Endothelial cell of umbilical vein (primary cell): ENCODE data around the gene CRTC1. TPM values are rescaled to one million over a fixed set of nuclear protein-coding genes. Genes with fewer than 3 reads are reported as not detected.
"Not testable (repeated sequence)": the region's sequence is repeated elsewhere in the genome, so short reads cannot be mapped to it uniquely, and the experiment has no call there.

Experiments
- BruUV-seq: library from RNA; stranded (reverse); fragments of 400-500 nt; replicated peaks from 2 replicates; lab custom pipeline; 2021; lab: Mats Ljungman, UMichigan
- CTCF ChIA-PET: fragments of 300-600, 350-600 bp; sonication (Branson Sonifier 250); formaldehyde crosslinking; loops from one replicate; lab custom pipeline; 2021; ENCODE audit warnings: antibody characterized with exemption, inconsistent platforms; lab: Charles Lee
- POLR2A ChIA-PET: fragments of 300-600, 350-600 bp; sonication (Branson Sonifier 250); formaldehyde crosslinking; loops from one replicate; lab custom pipeline; 2021; ENCODE audit warnings: antibody characterized with exemption, inconsistent platforms; lab: Charles Lee
- DNase-seq: peaks from one replicate; pipeline ENCODE4 v3.0.0-alpha.2; 2011; ENCODE audit warnings: low read depth, low spot score
- FAIRE-seq: peaks from 2 replicates; lab custom pipeline; 2011; peaks lifted over from hg19 to GRCh38; lab: Jason Lieb, UNC
- H2AFZ ChIP-seq: 2 replicates; pipeline ENCODE4 v1.6.0; 2012; ENCODE audit warnings: low read depth, low read length, control low read depth, inconsistent platforms
- H3K27ac ChIP-seq: 2 replicates; pipeline ENCODE4 v1.5.1; 2011; ENCODE audit warnings: low read depth, mild to moderate bottlenecking, control low read depth, low read length, moderate library complexity; ENCODE audit not compliant: insufficient read depth
- H3K27me3 ChIP-seq, 2 experiments: 2 replicates each; pipeline versions ENCODE4 v1.6.0 to v1.6.1; 2011; ENCODE audit warnings: low read length in 2 of 2, mixed read lengths in 1 of 2; ENCODE audit not compliant: control insufficient read depth in 2 of 2, insufficient read depth in 2 of 2
- H3K36me3 ChIP-seq, 2 experiments: 2 replicates in 1 of 2; 3 replicates in 1 of 2; pipeline ENCODE4 v1.5.1; 2011; ENCODE audit warnings: low read length in 2 of 2, mild to moderate bottlenecking in 1 of 2, moderate library complexity in 1 of 2; ENCODE audit not compliant: control insufficient read depth in 2 of 2, insufficient read depth in 2 of 2; ENCODE audit errors: extremely low read depth in 1 of 2
- H3K4me1 ChIP-seq: 3 replicates; pipeline ENCODE4 v1.5.1; 2011; ENCODE audit warnings: mild to moderate bottlenecking, low read length; ENCODE audit not compliant: control insufficient read depth, insufficient read depth; ENCODE audit errors: extremely low read depth
- H3K4me2 ChIP-seq: 2 replicates; pipeline ENCODE4 v1.6.1; 2011; ENCODE audit warnings: low read length, control low read depth, mixed read lengths; ENCODE audit not compliant: insufficient read depth
- H3K4me3 ChIP-seq, 3 experiments: fragments of 200-600 bp in 1 of 3; sonication (generic), shearing (Covaris generic) in 1 of 3; replicated peaks in 1 of 3; 2 replicates each; pipeline ENCODE4 v1.5.1; 2011 to 2016; ENCODE audit warnings: control low read depth in 3 of 3, low read length in 3 of 3, mild to moderate bottlenecking in 2 of 3, inconsistent platforms in 1 of 3, low read depth in 1 of 3, moderate library complexity in 1 of 3; ENCODE audit not compliant: insufficient read depth in 1 of 3
- H3K79me2 ChIP-seq: 2 replicates; pipeline ENCODE4 v1.6.0; 2012; ENCODE audit warnings: low read length, inconsistent platforms; ENCODE audit not compliant: control insufficient read depth, insufficient read depth
- H3K9ac ChIP-seq: replicated peaks from 2 replicates; pipeline ENCODE3; 2011; ENCODE audit warnings: low read length, control low read depth; ENCODE audit not compliant: insufficient read depth; ENCODE audit errors: extremely low read depth
- H3K9me1 ChIP-seq: replicated peaks from 3 replicates; pipeline ENCODE4 v1.6.0; 2011; ENCODE audit warnings: mild to moderate bottlenecking, low read length; ENCODE audit not compliant: control insufficient read depth, insufficient read depth; ENCODE audit errors: extremely low read depth
- H3K9me3 ChIP-seq: replicated peaks from 2 replicates; pipeline ENCODE4 v1.5.1; 2012; ENCODE audit warnings: low read length, inconsistent platforms; ENCODE audit not compliant: control insufficient read depth, insufficient read depth
- H4K20me1 ChIP-seq: replicated peaks from 2 replicates; pipeline ENCODE3; 2011; ENCODE audit warnings: mild to moderate bottlenecking, low read length; ENCODE audit not compliant: control insufficient read depth, insufficient read depth; ENCODE audit errors: extremely low read depth
- EZH2 ChIP-seq: IDR thresholded peaks from 2 replicates; pipeline ENCODE4 v1.6.1; 2012; ENCODE audit warnings: borderline replicate concordance, low read depth, mild to moderate bottlenecking, moderate library complexity, low read length, inconsistent platforms; ENCODE audit not compliant: severe bottlenecking
- FOS ChIP-seq: IDR thresholded peaks from 2 replicates; pipeline ENCODE4 v1.6.1; 2011; ENCODE audit warnings: mild to moderate bottlenecking, low read length, moderate library complexity, borderline replicate concordance; ENCODE audit not compliant: insufficient read depth
- GATA2 ChIP-seq: IDR thresholded peaks from 2 replicates; pipeline ENCODE4 v1.7.0; 2011; ENCODE audit warnings: low read depth, mild to moderate bottlenecking, moderate library complexity, mixed read lengths, low read length; ENCODE audit not compliant: insufficient read length, insufficient read depth
- JUN ChIP-seq: IDR thresholded peaks from 2 replicates; pipeline ENCODE4 v1.6.1; 2011; ENCODE audit warnings: borderline replicate concordance, low read depth; ENCODE audit not compliant: insufficient read length, insufficient read depth
- MYC ChIP-seq: IDR thresholded peaks from one replicate; pipeline ENCODE4 v1.6.1; 2011; ENCODE audit warnings: mild to moderate bottlenecking, low read depth, low read length
- POLR2A ChIP-seq: IDR thresholded peaks from 2 replicates; pipeline ENCODE4 v1.6.1; 2012; ENCODE audit warnings: low read depth, mild to moderate bottlenecking, control low read depth, low read length
- POLR2AphosphoS5 ChIP-seq: IDR thresholded peaks from 2 replicates; pipeline ENCODE4 v1.6.1; 2012; ENCODE audit warnings: low read depth, mild to moderate bottlenecking, control low read depth, low read length, moderate library complexity; ENCODE audit not compliant: insufficient read depth
- dilution Hi-C: fragments of 300-500 bp; cut with MboI; formaldehyde crosslinking; loops from one replicate; pipeline ENCODE4 v1.15.0; 2019; ENCODE audit warnings: low sequenced_read_pairs; ENCODE audit not compliant: extremely low pct_ligation_motif_present
- intact Hi-C: fragments of 100-400 bp; cut with micrococcal nuclease; formaldehyde crosslinking; loops from one replicate; pipeline ENCODE4 v1.10.0; 2022
- polyA plus RNA-seq, 4 experiments: library from polyadenylated mRNA; depleted of rRNA in 3 of 4; stranded (reverse) in 3 of 4; unstranded in 1 of 4; fragments of >200 nt; gene quantifications; 2 replicates each; pipeline versions ENCODE4 v1.2.1 to v1.2.3, GENCODE V29; 2011 to 2012; ENCODE audit warnings: missing spikeins in 1 of 4
- total RNA-seq: library from RNA; stranded (reverse); gene quantifications from 2 replicates; pipeline ENCODE4 v1.2.3, GENCODE V29; 2021
- TF ChIP-seq, protein P1 (sequence below), 2 donors: IDR thresholded peaks; 1 replicate in 1 of 2; 2 replicates in 1 of 2; pipeline ENCODE4 v1.5.1; 2011; ENCODE audit warnings: low read length in 2 of 2, mild to moderate bottlenecking in 2 of 2, moderate library complexity in 2 of 2, control low read depth in 1 of 2, inconsistent platforms in 1 of 2, low read depth in 1 of 2; ENCODE audit not compliant: insufficient read depth in 1 of 2; ENCODE audit errors: extremely low read depth in 1 of 2
- TF ChIP-seq, protein P2 (sequence below): IDR thresholded peaks from 2 replicates; pipeline ENCODE4 v1.6.1; 2011; ENCODE audit not compliant: insufficient read depth, insufficient read length

CRTC1 gene
- total and polyA plus RNA-seq, 2 donors (not counting 3 experiments of a cell fraction or from before 2014, with no cell fraction given): 4.2 to 11.4 TPM

DNA sequence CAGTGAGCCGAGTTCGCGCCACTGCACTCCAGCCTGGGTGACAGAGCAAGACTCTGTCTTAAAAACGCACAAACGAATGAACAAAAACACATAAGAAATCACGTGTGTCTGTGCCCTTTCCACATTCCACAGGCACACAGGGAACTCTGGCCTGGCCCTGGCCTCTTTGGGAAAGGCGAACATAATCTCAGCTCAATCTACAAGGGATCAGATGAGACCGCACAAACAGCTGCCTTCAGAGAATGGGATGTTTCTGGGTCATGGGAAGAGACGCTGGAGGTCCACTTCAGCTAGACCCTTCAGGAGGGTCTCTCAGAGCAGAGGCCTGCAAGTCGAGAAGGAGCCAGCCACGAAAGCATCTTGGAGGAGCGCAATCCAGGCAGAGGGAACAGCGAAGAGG is 6.3 kb upstream of the CRTC1 start:
- Histone ChIP-seq H2AFZ (no peak overlapping the region), H3K4me3 (no peak overlapping the region), H3K9me1 (no peaks in the 10 kb centered on the region), H3K27me3 (no peaks in the 10 kb centered on the region), H3K4me2 (no peak overlapping the region), H3K4me1 (peaks cover 17% of the 10 kb centered on the region), H4K20me1 (no peaks in the 10 kb centered on the region), H3K36me3 (no peaks in the 10 kb centered on the region), H3K27ac (no peak overlapping the region), H3K9ac (no peak overlapping the region), H3K9me3 (no peaks in the 10 kb centered on the region), H3K79me2 (no peaks in the 10 kb centered on the region)
- intact Hi-C loops (loop anchor here (5.0 kb wide), 1 partner anchor 225 kb away; no protein-coding TSS in a partner anchor), dilution Hi-C loops (no loop called here)
- POLR2A ChIA-PET: no interaction called here
- DNase-seq: no peak
- TF ChIP-seq GATA2 (no peak), POLR2AphosphoS5 (no peak), MYC (no peak), EZH2 (no peak), POLR2A (no peak), FOS (no peak), JUN (no peak)
- TF ChIP-seq, protein P1, sequence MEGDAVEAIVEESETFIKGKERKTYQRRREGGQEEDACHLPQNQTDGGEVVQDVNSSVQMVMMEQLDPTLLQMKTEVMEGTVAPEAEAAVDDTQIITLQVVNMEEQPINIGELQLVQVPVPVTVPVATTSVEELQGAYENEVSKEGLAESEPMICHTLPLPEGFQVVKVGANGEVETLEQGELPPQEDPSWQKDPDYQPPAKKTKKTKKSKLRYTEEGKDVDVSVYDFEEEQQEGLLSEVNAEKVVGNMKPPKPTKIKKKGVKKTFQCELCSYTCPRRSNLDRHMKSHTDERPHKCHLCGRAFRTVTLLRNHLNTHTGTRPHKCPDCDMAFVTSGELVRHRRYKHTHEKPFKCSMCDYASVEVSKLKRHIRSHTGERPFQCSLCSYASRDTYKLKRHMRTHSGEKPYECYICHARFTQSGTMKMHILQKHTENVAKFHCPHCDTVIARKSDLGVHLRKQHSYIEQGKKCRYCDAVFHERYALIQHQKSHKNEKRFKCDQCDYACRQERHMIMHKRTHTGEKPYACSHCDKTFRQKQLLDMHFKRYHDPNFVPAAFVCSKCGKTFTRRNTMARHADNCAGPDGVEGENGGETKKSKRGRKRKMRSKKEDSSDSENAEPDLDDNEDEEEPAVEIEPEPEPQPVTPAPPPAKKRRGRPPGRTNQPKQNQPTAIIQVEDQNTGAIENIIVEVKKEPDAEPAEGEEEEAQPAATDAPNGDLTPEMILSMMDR (IDR thresholded peaks at IDR 0.05; ENCODE audit: extremely low read depth in 1 of 2, insufficient read depth in 1 of 2, low read depth in 1 of 2, low read length in 2 of 2): no peak
- TF ChIP-seq, protein P2, sequence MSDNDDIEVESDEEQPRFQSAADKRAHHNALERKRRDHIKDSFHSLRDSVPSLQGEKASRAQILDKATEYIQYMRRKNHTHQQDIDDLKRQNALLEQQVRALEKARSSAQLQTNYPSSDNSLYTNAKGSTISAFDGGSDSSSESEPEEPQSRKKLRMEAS: no peak
- BruUV-seq: no TSS peak
- CTCF ChIA-PET: interaction anchor here (0.6 to 2.3 kb wide), 4 partner anchors 83 to 207 kb away, joined by 4 to 21 read pairs (median 8); no protein-coding TSS in a partner anchor
- FAIRE-seq: no peak

DNA sequence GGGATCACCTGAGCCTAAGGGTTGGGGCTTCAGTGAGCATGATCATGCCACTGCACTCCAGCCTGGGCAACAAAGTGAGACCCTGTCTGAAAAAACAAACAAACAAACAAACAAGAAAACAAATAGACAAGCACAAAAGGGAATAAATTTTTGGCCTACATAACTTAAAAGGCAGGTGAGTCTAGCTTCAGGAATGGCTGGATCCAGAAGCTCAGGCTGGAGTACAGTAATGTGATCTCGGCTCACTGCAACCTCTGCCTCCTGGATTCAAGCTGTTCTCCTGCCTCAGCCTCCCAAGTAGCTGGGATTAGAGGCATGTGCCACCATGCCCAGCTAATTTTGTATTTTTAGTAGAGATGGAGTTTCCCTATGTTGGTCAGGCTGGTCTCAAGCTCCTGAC is 3.3 kb upstream of the CRTC1 start:
- H3K27me3 ChIP-seq, H3K79me2 ChIP-seq, H3K36me3 ChIP-seq, H3K4me2 ChIP-seq, DNase-seq, H3K9me3 ChIP-seq, H3K4me3 ChIP-seq, dilution Hi-C loops, H3K9ac ChIP-seq, H4K20me1 ChIP-seq, BruUV-seq, POLR2A ChIA-PET, FAIRE-seq, H3K9me1 ChIP-seq, H2AFZ ChIP-seq, intact Hi-C loops, H3K27ac ChIP-seq: not testable (repeated sequence)
- peaks cover 21% of the 10 kb centered on the region for H3K4me1 ChIP-seq
- CTCF ChIA-PET: interaction anchor here (1.3 kb wide), 1 partner anchor 86 kb away, joined by 3 read pairs; no protein-coding TSS in a partner anchor
